HEK293T (cell line): ENCODE measurements around the gene LUZP1.

Source experiments
- ARNT ChIP-seq: fragments of 450-650 bp; IDR thresholded peaks from 2 replicates; pipeline ENCODE4 v1.6.1; 2017; ENCODE audit warnings: mild to moderate bottlenecking
- BHLHE40 ChIP-seq: fragments of 450-650 bp; IDR thresholded peaks from 2 replicates; pipeline ENCODE4 v1.6.1; 2016; ENCODE audit warnings: mild to moderate bottlenecking, moderate library complexity, borderline replicate concordance
- ELF4 ChIP-seq: fragments of 450-650 bp; IDR thresholded peaks from 2 replicates; pipeline ENCODE4 v1.6.1; 2017; ENCODE audit warnings: antibody characterized with exemption
- FOXA1 ChIP-seq: fragments of 450-650 bp; IDR thresholded peaks from 2 replicates; pipeline ENCODE4 v1.6.1; 2016; ENCODE audit warnings: mild to moderate bottlenecking
- FOXK2 ChIP-seq: fragments of 450-650 bp; IDR thresholded peaks from 2 replicates; pipeline ENCODE4 v1.6.1; 2016; ENCODE audit warnings: mild to moderate bottlenecking
- FOXM1 ChIP-seq: fragments of 450-650 bp; IDR thresholded peaks from 2 replicates; pipeline ENCODE4 v1.6.1; 2017; ENCODE audit warnings: mild to moderate bottlenecking, borderline replicate concordance
- L3MBTL2 ChIP-seq: fragments of 450-650 bp; conservative IDR thresholded peaks from 2 replicates; pipeline ENCODE4 v1.6.1; 2016; ENCODE audit warnings: mild to moderate bottlenecking
- LEF1 ChIP-seq: fragments of 450-650 bp; IDR thresholded peaks from 2 replicates; pipeline ENCODE4 v1.6.1; 2017; ENCODE audit warnings: mild to moderate bottlenecking, borderline replicate concordance
- NFRKB ChIP-seq: fragments of 450-650 bp; IDR thresholded peaks from 2 replicates; pipeline ENCODE4 v1.6.1; 2016; ENCODE audit warnings: mild to moderate bottlenecking, moderate library complexity
- SP1 ChIP-seq: fragments of 450-650 bp; IDR thresholded peaks from 2 replicates; pipeline ENCODE4 v1.6.1; 2017
- TARDBP ChIP-seq: fragments of 450-650 bp; IDR thresholded peaks from 2 replicates; pipeline ENCODE4 v1.6.1; 2016

- no peak for TF ChIP-seq FOXK2
- TF ChIP-seq LEF1, result no peak
- no peak for TF ChIP-seq FOXM1
- TF ChIP-seq TARDBP, result no peak
- no peak for TF ChIP-seq BHLHE40
- no peak for TF ChIP-seq FOXA1
- no peak for TF ChIP-seq ELF4
- TF ChIP-seq L3MBTL2, result no peak
- TF ChIP-seq ARNT, result no peak
- no peak for TF ChIP-seq SP1
- no peak for TF ChIP-seq NFRKB
Measured at GRCh38 chr1:23177031-23177430, 8.4 kb upstream of the LUZP1 start.
